IMR-90 (cell line): ENCODE results near the gene PPP1R15A. TPM values are rescaled to one million over a fixed set of nuclear protein-coding genes. Genes with fewer than 3 reads are reported as not detected.
A peak's percentile ranks its signal among the peaks of the same experiment; 100 is the strongest.

Experiments
- ATAC-seq: fragments of 200-7000 bp; cut with Tn5 transposase; 2 replicates; pipeline ENCODE4 v1.9.1; 2020; ENCODE audit warnings: low read depth, mild to moderate bottlenecking, moderate library complexity
- BruUV-seq: library from RNA; stranded (reverse); fragments of 400-500 nt; replicated peaks from 2 replicates; lab custom pipeline; 2021; lab: Mats Ljungman, UMichigan
- CTCF ChIA-PET: fragments of 300-600 bp; formaldehyde crosslinking; extraction: SDS; loops from one replicate; lab custom pipeline; 2021; ENCODE audit warnings: antibody characterized with exemption; lab: Yijun Ruan, JAX
- POLR2A ChIA-PET: fragments of 300-600 bp; sonication (Branson Sonifier 250); formaldehyde crosslinking; loops from one replicate; lab custom pipeline; 2022; ENCODE audit warnings: antibody characterized with exemption; ENCODE audit not compliant: unreplicated experiment; lab: Charles Lee
- DNase-seq: peaks from one replicate; pipeline ENCODE4 v3.0.0; 2013
- H2AFZ ChIP-seq: replicated peaks from 2 replicates; pipeline ENCODE3; 2013; ENCODE audit warnings: low read length, mild to moderate bottlenecking; ENCODE audit not compliant: poor library complexity
- H2AK5ac ChIP-seq: 2 replicates; pipeline ENCODE4 v1.6.1; 2013; ENCODE audit warnings: low read depth, low read length, inconsistent platforms
- H2AK9ac ChIP-seq: replicated peaks from 2 replicates; pipeline ENCODE3; 2013; ENCODE audit warnings: mild to moderate bottlenecking, low read depth, low read length, moderate library complexity; ENCODE audit not compliant: poor library complexity
- H2BK120ac ChIP-seq: 2 replicates; pipeline ENCODE4 v1.6.1; 2013; ENCODE audit warnings: low read depth, low read length, inconsistent platforms
- H2BK15ac ChIP-seq: 3 replicates; pipeline ENCODE4 v1.6.1; 2013; ENCODE audit warnings: low read depth, low read length, inconsistent platforms
- H2BK20ac ChIP-seq: 2 replicates; pipeline ENCODE4 v1.6.1; 2013; ENCODE audit warnings: low read depth, mild to moderate bottlenecking, inconsistent platforms, low read length, moderate library complexity
- H2BK5ac ChIP-seq: 2 replicates; pipeline ENCODE4 v1.6.1; 2013; ENCODE audit warnings: mild to moderate bottlenecking, low read depth, low read length, inconsistent platforms; ENCODE audit not compliant: poor library complexity, severe bottlenecking
- H3K14ac ChIP-seq: replicated peaks from 2 replicates; pipeline ENCODE4 v1.6.1; 2013; ENCODE audit warnings: low read depth, low read length, inconsistent platforms
- H3K18ac ChIP-seq: 2 replicates; pipeline ENCODE4 v1.6.1; 2013; ENCODE audit warnings: low read depth, low read length, control low read depth
- H3K23ac ChIP-seq: 2 replicates; pipeline ENCODE4 v1.6.1; 2013; ENCODE audit warnings: low read depth, low read length, inconsistent platforms
- H3K27ac ChIP-seq: 2 replicates; pipeline ENCODE4 v1.5.1; 2013; ENCODE audit warnings: mild to moderate bottlenecking, control low read depth, low read length; ENCODE audit not compliant: insufficient read depth
- H3K27me3 ChIP-seq: 2 replicates; pipeline ENCODE4 v1.6.1; 2013; ENCODE audit warnings: low read length; ENCODE audit not compliant: control insufficient read depth, insufficient read depth
- H3K36me3 ChIP-seq: 2 replicates; pipeline ENCODE4 v1.6.1; 2013; ENCODE audit warnings: low read length, mixed read lengths; ENCODE audit not compliant: control insufficient read depth, insufficient read depth
- H3K4ac ChIP-seq: 2 replicates; pipeline ENCODE4 v1.6.1; 2013; ENCODE audit warnings: low read depth, low read length, inconsistent platforms
- H3K4me1 ChIP-seq: 2 replicates; pipeline ENCODE4 v1.6.1; 2013; ENCODE audit warnings: low read length, mixed read lengths; ENCODE audit not compliant: control insufficient read depth, insufficient read depth
- H3K4me2 ChIP-seq: 2 replicates; pipeline ENCODE4 v1.6.1; 2013; ENCODE audit warnings: low read depth, mild to moderate bottlenecking, control low read depth, low read length, moderate library complexity
- H3K4me3 ChIP-seq: 2 replicates; pipeline ENCODE4 v1.5.1; 2013; ENCODE audit warnings: low read depth, mild to moderate bottlenecking, control low read depth, low read length, moderate library complexity; ENCODE audit not compliant: insufficient read depth
- H3K56ac ChIP-seq: 2 replicates; pipeline ENCODE4 v1.6.1; 2013; ENCODE audit warnings: low read length, inconsistent platforms; ENCODE audit not compliant: insufficient read depth; ENCODE audit errors: extremely low read depth
- H3K79me1 ChIP-seq, 2 experiments: 2 replicates each; pipeline ENCODE4 v1.6.1; 2013; ENCODE audit warnings: low read length in 2 of 2, inconsistent platforms in 1 of 2, low read depth in 1 of 2
- H3K9ac ChIP-seq: 2 replicates; pipeline ENCODE4 v1.6.1; 2013; ENCODE audit warnings: low read depth, low read length, control low read depth
- H3K9me1 ChIP-seq: 2 replicates; pipeline ENCODE4 v1.6.1; 2013; ENCODE audit warnings: low read length, inconsistent platforms; ENCODE audit not compliant: insufficient read depth
- H3K9me3 ChIP-seq: 2 replicates; pipeline ENCODE4 v1.6.1; 2013; ENCODE audit warnings: low read length; ENCODE audit not compliant: control insufficient read depth, insufficient read depth
- H4K20me1 ChIP-seq: 2 replicates; pipeline ENCODE4 v1.6.1; 2013; ENCODE audit warnings: low read length, inconsistent platforms; ENCODE audit not compliant: insufficient read depth
- H4K5ac ChIP-seq: 2 replicates; pipeline ENCODE4 v1.6.1; 2013; ENCODE audit warnings: mild to moderate bottlenecking, low read depth, low read length, control low read depth
- H4K8ac ChIP-seq, 2 experiments: 2 replicates each; pipeline ENCODE4 v1.6.1; 2013; ENCODE audit warnings: low read depth in 2 of 2, low read length in 2 of 2, control low read depth in 1 of 2, inconsistent platforms in 1 of 2
- H4K91ac ChIP-seq: 2 replicates; pipeline ENCODE4 v1.6.1; 2013; ENCODE audit warnings: low read depth, low read length, inconsistent platforms; ENCODE audit not compliant: insufficient read depth
- MAZ ChIP-seq: IDR thresholded peaks from 2 replicates; pipeline ENCODE4 v1.6.1; 2012; ENCODE audit warnings: low read depth, mild to moderate bottlenecking, low read length, improper control_type of control experiment, moderate library complexity, borderline replicate concordance
- MXI1 ChIP-seq: IDR thresholded peaks from 2 replicates; pipeline ENCODE4 v1.6.1; 2012; ENCODE audit warnings: low read depth, mild to moderate bottlenecking, low read length, moderate library complexity, borderline replicate concordance
- NFE2L2 ChIP-seq: fragments of 150-350 bp; IDR thresholded peaks from 2 replicates; pipeline ENCODE4 v1.6.1; 2016; ENCODE audit warnings: low read depth, mild to moderate bottlenecking, low read length
- POLR2A ChIP-seq: IDR thresholded peaks from 2 replicates; pipeline ENCODE4 v1.6.1; 2012; ENCODE audit warnings: mild to moderate bottlenecking, low read depth, low read length
- RAD21 ChIP-seq: IDR thresholded peaks from 2 replicates; pipeline ENCODE4 v1.6.1; 2012; ENCODE audit warnings: low read length, improper control_type of control experiment
- WGBS, 2 experiments: methylation state at CpG; one replicate each; pipeline versions ENCODE4 v1.1.5 to v1.1.7; 2013; ENCODE audit warnings: missing lambda C conversion rate in 2 of 2; ENCODE audit not compliant: insufficient read length in 1 of 2; ENCODE audit errors: extremely low coverage in 2 of 2; 5-methylcytosine and 5-hydroxymethylcytosine counted together
- dilution Hi-C: fragments of 300-500 bp; cut with HindIII; formaldehyde crosslinking; loops from one replicate; pipeline ENCODE4 v1.14.3; 2018; ENCODE audit warnings: low sequenced_read_pairs; ENCODE audit not compliant: unreplicated experiment
- in situ Hi-C: fragments of 300-500 bp; cut with MboI; formaldehyde crosslinking; loops from 3 replicates; pipeline ENCODE4 v1.14.3; 2019; ENCODE audit warnings: low sequenced_read_pairs, inconsistent platforms, mixed read lengths
- intact Hi-C: fragments of 100-400 bp; cut with micrococcal nuclease; formaldehyde crosslinking; loops from 2 replicates; pipeline ENCODE4 v1.10.0; 2022
- polyA plus RNA-seq, 3 experiments: library from polyadenylated mRNA; depleted of rRNA; stranded (reverse); fragments of >200 nt; gene quantifications; 2 replicates each; pipeline ENCODE4 v1.2.3, GENCODE V29; 2012; ENCODE audit warnings: low replicate concordance in 1 of 3
- total RNA-seq: library from RNA; depleted of rRNA; stranded (reverse); fragments of >200 nt; gene quantifications from 2 replicates; pipeline ENCODE4 v1.2.3, GENCODE V29; 2012
- TF ChIP-seq, protein P1 (sequence below): fragments of 150-350 bp; IDR thresholded peaks from 2 replicates; pipeline ENCODE4 v1.6.1; 2016; ENCODE audit warnings: low read depth, mild to moderate bottlenecking, low read length, moderate library complexity, borderline replicate concordance
- TF ChIP-seq, protein P2 (sequence below): conservative IDR thresholded peaks from 2 replicates; pipeline ENCODE4 v1.5.1; 2012; ENCODE audit warnings: mild to moderate bottlenecking, low read depth, low read length, improper control_type of control experiment

The PPP1R15A gene
- total and polyA plus RNA-seq, 2 of the 4 experiments (the other 2 are of a cell fraction), result 26.7 to 87.7 TPM

DNA sequence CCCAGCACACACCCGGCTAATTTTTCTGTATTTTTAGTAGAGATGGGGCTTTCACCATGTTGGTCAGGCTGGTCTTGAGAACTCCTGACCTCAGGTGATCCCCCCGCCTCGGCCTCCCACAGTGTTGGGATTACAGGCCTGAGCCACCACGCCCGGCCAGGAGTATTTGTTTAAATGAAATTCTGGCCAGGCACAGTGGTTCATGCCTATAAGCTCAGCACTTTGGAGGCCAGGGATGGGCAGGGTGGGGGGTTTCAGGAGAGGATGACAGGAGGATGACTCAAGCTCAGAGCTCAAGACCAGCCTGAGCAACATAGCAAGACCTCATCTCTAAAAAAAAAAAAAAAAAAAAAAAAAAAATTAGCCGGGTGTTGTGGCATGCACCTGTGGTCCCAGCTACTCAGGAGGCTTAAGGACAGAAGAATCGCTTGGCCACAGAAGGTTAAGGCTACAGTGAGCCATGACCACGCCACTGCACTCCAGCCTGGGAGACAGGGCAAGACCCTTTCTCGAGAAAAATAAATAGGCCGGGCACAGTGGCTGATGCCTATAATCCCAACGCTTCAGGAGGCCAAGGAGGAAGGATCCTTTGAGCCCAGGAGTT, 53.1 kb downstream of the PPP1R15A start:
- Histone ChIP-seq H2BK20ac (no peak overlapping the region), H3K14ac (no peak overlapping the region), H3K9me3 (no peaks in the 10 kb centered on the region), H2AK9ac (peak overlapping the region; percentile 61), H2BK120ac (peak overlapping the region; percentile 66; the same call in 1 of the 2 replicates), H3K23ac (0 out of 2 replicates have a peak overlapping the region, but pooled peaks have one; percentile 1), H4K20me1 (no peaks in the 10 kb centered on the region), H4K91ac (no peak overlapping the region), H3K4me2 (no peak overlapping the region), H3K79me1 (peaks cover 0 to 5% of the 10 kb centered on the region in 2 experiments; a peak in 1 of 4 replicates), H3K4ac (peak overlapping the region; percentile 76), H3K27me3 (no peaks in the 10 kb centered on the region), H3K27ac (no peak overlapping the region), H3K36me3 (peaks cover 22% of the 10 kb centered on the region), H4K5ac (no peak overlapping the region), H2AK5ac (peak overlapping the region; percentile 51; the same call in 1 of the 2 replicates), H3K56ac (no peak overlapping the region), H2AFZ (no peak overlapping the region), H3K18ac (no peak overlapping the region), H2BK5ac (no peak overlapping the region), H2BK15ac (no peak overlapping the region), H4K8ac (peak overlapping the region in 1 of 2 experiments; percentile 19; a peak in 1 of 4 replicates), H3K4me3 (no peak overlapping the region), H3K4me1 (peaks cover 11% of the 10 kb centered on the region), H3K9ac (no peak overlapping the region), H3K9me1 (peaks cover 9% of the 10 kb centered on the region; the same call in 1 of the 2 replicates)
- no peak for TF ChIP-seq POLR2A
- TF ChIP-seq, protein P1, sequence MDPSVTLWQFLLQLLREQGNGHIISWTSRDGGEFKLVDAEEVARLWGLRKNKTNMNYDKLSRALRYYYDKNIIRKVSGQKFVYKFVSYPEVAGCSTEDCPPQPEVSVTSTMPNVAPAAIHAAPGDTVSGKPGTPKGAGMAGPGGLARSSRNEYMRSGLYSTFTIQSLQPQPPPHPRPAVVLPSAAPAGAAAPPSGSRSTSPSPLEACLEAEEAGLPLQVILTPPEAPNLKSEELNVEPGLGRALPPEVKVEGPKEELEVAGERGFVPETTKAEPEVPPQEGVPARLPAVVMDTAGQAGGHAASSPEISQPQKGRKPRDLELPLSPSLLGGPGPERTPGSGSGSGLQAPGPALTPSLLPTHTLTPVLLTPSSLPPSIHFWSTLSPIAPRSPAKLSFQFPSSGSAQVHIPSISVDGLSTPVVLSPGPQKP, result no peak
- no peak for TF ChIP-seq RAD21
- no peak for TF ChIP-seq NFE2L2
- TF ChIP-seq MXI1, result no peak
- 0 out of 2 replicates have a peak, but pooled peaks have one; percentile 15 for TF ChIP-seq MAZ
- TF ChIP-seq, protein P2, sequence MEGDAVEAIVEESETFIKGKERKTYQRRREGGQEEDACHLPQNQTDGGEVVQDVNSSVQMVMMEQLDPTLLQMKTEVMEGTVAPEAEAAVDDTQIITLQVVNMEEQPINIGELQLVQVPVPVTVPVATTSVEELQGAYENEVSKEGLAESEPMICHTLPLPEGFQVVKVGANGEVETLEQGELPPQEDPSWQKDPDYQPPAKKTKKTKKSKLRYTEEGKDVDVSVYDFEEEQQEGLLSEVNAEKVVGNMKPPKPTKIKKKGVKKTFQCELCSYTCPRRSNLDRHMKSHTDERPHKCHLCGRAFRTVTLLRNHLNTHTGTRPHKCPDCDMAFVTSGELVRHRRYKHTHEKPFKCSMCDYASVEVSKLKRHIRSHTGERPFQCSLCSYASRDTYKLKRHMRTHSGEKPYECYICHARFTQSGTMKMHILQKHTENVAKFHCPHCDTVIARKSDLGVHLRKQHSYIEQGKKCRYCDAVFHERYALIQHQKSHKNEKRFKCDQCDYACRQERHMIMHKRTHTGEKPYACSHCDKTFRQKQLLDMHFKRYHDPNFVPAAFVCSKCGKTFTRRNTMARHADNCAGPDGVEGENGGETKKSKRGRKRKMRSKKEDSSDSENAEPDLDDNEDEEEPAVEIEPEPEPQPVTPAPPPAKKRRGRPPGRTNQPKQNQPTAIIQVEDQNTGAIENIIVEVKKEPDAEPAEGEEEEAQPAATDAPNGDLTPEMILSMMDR, result no peak
- dilution Hi-C loops, result no loop called here
- ChIA-PET POLR2A (interaction anchor here (0.6 kb wide), 2 partner anchors 10 to 35 kb away, joined by 3 to 11 read pairs; no protein-coding TSS in a partner anchor), CTCF (interaction anchor here (0.6 kb wide), 1 partner anchor 23 kb away, joined by 3 read pairs; no protein-coding TSS in a partner anchor)
- DNase-seq (peak; percentile 91), ATAC-seq (peak; percentile 62)
- BruUV-seq, result no TSS peak
- intact Hi-C loops, result no loop called here
- WGBS, 2 experiments, result 100% methylated on average over 1 of the region's 11 CpGs; no CpG with 5 or more reads in 1 of the 2 experiments
- in situ Hi-C loops, result no loop called here
